SKM-1 (cell line): Measurements from ENCODE around the gene TMC1.
"Not testable (repeated sequence)": the region's sequence is repeated elsewhere in the genome, so short reads cannot be mapped to it uniquely, and the experiment has no call there.

Experiments
- DNase-seq: peaks from one replicate; lab custom pipeline; 2025; ENCODE audit not compliant: unreplicated experiment; lab: John Stamatoyannopoulos, UW

Gene TMC1

DNA sequence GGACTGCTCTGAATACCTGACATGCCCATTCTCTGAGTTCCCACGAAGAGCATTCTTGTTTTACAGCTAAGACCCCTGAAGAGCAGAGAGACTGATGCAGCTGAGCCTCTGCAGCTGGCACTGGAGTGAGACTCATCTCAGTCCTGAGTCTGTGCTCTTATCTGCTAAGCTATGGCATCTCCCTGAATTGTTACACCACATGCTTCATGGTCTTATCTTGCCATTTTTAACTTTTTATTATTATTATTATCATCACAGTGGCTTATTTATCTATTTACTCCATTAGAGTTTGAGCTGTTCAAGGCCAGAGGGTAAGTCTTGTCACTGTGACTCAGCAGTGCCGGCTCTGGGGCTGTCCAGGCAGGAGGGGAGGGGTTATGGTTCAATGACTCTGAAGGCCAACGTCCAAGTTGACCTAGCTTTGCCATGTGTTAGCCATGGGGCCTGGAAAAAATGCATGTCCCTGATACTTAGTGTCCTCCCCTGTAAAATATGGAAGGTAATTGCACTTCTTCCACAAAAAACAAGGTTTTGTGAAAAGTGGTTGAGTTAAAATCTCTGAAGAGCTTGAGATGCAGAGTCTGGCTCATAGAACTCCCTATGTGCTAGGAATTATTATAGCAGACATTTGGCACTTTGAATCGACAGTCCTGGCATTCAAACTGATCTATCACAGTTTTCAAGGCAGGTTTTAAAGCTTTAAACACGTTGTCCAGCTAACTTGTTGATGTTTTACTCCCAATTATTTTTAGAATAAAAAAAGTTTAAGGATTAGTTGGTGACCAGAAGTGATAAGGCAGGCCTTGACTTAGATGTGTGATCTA is 336.9 kb downstream of the TMC1 start:
- DNase-seq = no peak

DNA sequence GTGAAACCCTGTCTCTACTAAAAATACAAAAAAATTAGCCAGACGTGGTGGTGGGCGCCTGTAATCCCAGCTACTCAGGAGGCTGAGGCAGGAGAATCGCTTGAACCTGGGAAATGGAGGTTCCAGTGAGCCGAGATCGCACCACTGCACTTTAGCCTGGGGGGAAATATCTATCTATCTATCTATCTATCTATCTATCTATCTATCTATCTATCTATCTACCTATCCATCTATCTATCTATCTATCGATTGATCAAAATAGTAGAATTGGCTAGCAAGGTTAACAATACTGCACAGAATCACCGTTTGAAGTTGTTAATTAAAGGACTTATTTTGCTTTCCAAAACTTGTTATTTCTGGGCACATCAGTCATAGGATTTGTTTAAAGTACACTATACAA is 341.4 kb downstream of the TMC1 start:
- DNase-seq = not testable (repeated sequence)

DNA sequence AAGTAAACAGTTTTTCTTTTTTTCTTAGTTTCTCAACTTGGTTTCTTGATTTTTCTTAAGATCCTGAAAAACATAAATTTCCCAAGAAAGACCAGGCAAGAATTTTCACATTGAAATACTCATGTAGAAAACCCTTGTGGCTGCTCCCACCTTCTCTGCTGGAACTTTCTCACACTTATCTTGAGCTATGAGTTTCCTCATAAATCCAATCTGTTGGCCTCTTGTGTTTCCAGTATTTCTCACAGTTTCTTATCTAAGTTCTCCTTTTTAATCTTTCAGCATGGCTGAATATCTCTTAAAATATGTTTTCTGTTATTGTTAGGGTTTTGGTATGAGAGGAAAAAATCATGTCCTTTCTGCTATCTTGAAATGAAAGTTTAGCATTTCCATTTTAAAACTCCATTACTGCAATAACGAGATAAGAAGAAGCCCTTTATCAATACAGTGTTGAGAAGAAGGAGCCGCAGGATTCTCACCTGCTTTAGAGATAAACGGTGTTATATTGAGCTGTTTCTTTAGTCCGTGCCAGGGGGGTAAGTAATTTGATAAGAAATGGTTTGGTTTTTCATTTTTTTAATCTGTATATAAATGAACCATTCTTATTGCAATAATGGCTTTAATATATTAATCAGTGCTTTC is 342.2 kb downstream of the TMC1 start:
- no peak for DNase-seq

DNA sequence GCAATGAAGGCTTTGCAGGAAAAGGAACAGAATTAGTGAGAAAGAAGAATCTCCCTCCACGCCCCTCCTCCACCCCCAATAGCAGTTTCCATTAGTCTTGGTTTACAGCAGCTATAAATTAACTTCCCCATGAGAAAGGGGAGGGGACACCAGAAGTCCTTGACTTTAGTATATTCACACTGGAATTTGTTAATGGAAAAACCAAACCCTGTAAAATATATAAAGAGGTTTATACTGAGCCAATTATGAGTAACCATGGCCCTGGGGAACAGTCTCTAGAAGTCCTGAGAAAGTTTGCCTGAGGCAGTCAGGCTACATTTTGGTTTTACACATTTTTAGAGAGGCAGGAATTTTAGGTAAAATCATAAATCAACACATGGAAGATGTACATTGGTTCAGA is 342.9 kb downstream of the TMC1 start:
- DNase-seq = no peak

DNA sequence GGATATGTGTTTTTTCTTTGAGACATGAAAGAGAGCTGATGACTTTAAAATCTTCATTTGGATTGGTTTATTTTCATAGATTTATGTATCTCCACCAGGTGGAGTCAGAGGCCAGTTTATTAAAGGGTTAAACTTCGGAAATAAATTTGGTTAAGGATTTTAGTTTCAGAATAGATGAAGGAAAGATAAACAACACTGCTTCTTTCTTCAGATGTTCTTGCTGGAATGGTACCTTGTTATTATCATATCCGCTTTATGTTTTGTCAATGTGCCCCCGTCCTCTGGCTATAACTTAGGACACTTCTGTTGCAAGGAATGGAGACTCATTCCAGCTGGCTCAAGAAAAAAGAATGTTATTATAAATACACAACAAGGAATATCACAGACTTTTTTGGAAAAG is 350.3 kb downstream of the TMC1 start:
- DNase-seq = no peak

DNA sequence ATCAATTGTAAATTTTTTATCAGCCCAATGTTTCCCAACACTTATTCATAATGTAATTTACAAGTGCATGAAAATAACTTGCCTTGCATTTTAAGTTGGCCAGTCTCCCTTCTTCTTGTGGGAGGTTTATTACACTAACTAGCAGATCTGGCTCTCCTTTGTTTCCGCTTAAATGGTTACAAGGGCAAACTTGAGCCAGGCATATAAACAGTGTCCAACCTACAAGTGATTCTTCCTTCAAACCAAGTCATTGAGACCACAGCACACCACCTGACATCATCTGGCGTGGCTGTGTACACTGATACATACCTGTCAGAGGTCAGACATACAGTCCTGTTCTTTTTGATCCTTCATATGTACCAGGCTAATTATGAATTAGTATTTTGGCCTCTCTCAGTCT is 351.3 kb downstream of the TMC1 start:
- DNase-seq = no peak

GRCh38 chr9:72873456-72873855 is 352.0 kb downstream of the TMC1 start:
- no peak for DNase-seq

GRCh38 chr9:72874344-72874743 is 352.9 kb downstream of the TMC1 start:
- no peak for DNase-seq

DNA sequence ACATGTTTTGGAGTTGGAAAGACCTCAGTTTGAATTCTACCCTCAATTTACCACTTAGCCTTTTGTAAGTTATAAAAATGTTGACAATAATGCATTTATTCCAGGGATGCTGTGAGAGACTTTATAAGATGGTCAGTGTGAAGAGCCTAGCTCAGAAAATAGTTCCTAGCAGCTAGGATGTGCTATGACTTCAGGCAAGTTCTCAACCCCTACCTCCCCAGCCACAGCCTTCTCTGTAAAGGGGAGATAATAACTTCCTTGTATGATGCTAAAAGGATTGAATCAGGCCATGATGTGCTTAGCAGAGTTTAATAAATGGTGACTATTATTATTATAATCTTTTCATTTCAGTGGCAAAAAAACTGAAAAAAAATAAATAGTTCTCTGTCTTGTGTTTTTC is 353.8 kb downstream of the TMC1 start:
- no peak for DNase-seq

GRCh38 chr9:72880821-72881220 is 359.4 kb downstream of the TMC1 start:
- no peak for DNase-seq

- no peak for DNase-seq
These were observed 360.8 kb downstream of the TMC1 start for GRCh38 chr9:72882117-72882775.

GRCh38 chr9:72883875-72884274 is 362.5 kb downstream of the TMC1 start:
- no peak for DNase-seq

GRCh38 chr9:72884508-72884907 is 363.1 kb downstream of the TMC1 start:
- DNase-seq = no peak
